Kidney epithelial cell (primary cell): ENCODE data around the gene GSTM2. TPM values are rescaled to one million over a fixed set of nuclear protein-coding genes. Genes with fewer than 3 reads are reported as not detected.

Experiments
- DNase-seq: peaks from one replicate; pipeline ENCODE4 v3.0.0-alpha.2; 2010; ENCODE audit warnings: low read depth
- H3K27me3 ChIP-seq: 2 replicates; pipeline ENCODE4 v1.6.0; 2011; ENCODE audit warnings: low read length; ENCODE audit not compliant: control insufficient read depth, insufficient read depth
- H3K36me3 ChIP-seq: 2 replicates; pipeline ENCODE4 v1.5.1; 2011; ENCODE audit warnings: low read length; ENCODE audit not compliant: control insufficient read depth, insufficient read depth
- H3K4me3 ChIP-seq: 2 replicates; pipeline ENCODE4 v1.5.1; 2011; ENCODE audit warnings: low read depth, mild to moderate bottlenecking, control low read depth, low read length
- total RNA-seq: library from RNA; depleted of rRNA; stranded (reverse); fragments of >200 nt; gene quantifications from 2 replicates; pipeline ENCODE4 v1.2.3, GENCODE V29; 2015
- TF ChIP-seq, protein P1 (sequence below): IDR thresholded peaks from 2 replicates; pipeline ENCODE4 v1.5.1; 2011; ENCODE audit warnings: mild to moderate bottlenecking, moderate library complexity, low read length, control low read depth, inconsistent platforms; ENCODE audit not compliant: insufficient read depth, poor library complexity, severe bottlenecking

The GSTM2 gene
- total RNA-seq, 1 donor from 2014 or later, result 3.8 TPM

DNA sequence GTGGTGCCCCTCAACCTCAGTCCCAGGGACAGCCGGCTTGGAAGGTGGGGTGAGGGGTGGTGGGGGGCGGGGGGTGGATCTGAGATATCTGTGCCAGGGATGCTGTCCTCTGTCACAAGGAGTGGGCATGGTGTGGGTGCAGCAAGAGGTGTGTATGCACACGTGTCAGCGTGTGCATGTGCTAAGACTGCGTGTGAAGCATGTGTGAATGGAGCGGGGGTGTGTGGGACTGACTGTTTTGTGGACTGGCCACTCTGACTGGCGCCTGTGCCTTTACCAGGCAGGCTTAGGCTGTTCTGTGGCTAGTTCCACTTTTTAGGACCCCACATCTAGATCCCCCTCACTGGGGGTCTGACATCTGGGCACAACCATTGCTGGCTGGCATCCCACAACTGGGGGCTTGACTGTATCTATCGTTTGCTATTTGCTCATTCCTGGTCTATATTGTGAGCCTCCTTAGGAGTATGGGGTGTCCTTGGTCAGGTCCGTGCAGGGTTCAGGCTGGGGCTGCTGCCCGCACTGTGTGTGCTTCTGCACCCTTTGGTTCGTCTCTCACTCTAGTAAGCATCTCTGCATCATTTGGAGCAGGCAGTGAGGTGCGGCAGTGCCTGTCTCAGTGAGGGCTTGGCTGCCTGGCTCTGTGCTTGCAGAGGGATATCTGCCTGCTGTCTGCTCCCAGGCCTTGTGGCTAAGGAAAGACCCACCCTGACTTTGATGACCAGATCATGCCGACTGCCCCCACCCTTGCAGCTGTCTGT, 46.3 kb upstream of the GSTM2 start:
- H3K36me3 ChIP-seq, result no peaks in the 10 kb centered on the region
- H3K27me3 ChIP-seq, result no peaks in the 10 kb centered on the region
- H3K4me3 ChIP-seq, result peak overlapping the region; percentile 96
- no peak for DNase-seq
- TF ChIP-seq, protein P1, sequence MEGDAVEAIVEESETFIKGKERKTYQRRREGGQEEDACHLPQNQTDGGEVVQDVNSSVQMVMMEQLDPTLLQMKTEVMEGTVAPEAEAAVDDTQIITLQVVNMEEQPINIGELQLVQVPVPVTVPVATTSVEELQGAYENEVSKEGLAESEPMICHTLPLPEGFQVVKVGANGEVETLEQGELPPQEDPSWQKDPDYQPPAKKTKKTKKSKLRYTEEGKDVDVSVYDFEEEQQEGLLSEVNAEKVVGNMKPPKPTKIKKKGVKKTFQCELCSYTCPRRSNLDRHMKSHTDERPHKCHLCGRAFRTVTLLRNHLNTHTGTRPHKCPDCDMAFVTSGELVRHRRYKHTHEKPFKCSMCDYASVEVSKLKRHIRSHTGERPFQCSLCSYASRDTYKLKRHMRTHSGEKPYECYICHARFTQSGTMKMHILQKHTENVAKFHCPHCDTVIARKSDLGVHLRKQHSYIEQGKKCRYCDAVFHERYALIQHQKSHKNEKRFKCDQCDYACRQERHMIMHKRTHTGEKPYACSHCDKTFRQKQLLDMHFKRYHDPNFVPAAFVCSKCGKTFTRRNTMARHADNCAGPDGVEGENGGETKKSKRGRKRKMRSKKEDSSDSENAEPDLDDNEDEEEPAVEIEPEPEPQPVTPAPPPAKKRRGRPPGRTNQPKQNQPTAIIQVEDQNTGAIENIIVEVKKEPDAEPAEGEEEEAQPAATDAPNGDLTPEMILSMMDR, result no peak

DNA sequence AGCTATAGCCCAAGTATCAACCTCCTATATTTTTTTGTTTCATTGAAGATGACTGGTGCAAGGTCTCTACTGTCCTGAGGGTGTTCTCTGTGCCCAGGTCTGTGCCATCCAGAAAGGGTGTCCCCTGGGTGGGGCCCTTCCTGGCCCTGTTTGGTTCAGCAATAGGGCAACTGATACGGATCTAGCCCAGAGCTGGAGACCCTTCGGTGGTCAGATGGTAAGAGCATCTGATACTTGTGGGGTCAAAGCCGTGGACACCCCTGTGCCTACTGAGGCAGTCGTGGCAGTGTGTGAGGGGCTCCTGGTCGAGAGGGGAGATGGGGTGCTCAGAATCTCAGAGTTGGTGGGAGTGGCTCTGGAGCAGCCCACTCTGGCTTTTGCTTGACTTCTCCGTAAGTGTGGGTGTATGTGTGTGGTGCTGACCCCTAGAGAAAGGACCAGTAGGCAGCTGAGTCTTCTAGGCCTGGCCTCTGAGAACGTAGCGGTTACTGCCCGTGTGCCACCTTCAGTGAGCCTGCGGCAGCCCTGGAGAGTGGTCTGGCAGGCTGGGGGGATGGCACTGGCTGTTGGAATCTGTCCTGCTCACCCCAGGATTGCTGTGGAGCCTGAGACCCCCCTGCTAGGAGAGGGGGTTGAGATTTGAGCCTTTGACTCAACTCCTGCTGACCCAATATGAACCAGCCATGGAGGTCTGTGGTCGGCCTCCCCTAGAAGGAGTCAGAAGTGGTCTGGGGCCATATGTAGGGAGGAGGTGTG, 45.5 kb upstream of the GSTM2 start:
- peaks cover 1% of the 10 kb centered on the region for H3K36me3 ChIP-seq
- H3K4me3 ChIP-seq, result no peak overlapping the region
- no peaks in the 10 kb centered on the region for H3K27me3 ChIP-seq
- TF ChIP-seq, protein P1, result no peak
- DNase-seq, result no peak

DNA sequence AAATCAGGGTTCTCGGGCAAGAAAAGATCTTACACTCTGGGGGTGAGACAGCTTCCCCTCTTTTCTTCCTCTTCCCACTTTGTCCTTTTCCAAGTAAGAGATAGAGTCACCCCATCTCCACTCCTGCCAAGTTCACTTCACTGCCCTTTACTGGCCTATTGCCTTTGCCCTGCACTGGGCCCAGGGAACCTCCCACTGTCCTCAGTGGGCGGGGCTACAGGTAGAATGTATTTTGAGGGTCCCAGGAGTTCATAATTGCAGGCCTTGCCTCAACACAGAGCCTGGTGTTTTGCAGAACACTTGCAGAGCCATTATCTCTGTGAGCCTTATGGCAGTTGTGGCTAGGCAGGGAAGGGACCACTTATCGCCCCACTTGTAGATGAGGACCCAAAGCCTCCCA, 45.0 kb upstream of the GSTM2 start:
- TF ChIP-seq, protein P1, result no peak
- Histone ChIP-seq H3K36me3 (peaks cover 4% of the 10 kb centered on the region), H3K4me3 (no peak overlapping the region), H3K27me3 (no peaks in the 10 kb centered on the region)
- DNase-seq, result no peak

DNA sequence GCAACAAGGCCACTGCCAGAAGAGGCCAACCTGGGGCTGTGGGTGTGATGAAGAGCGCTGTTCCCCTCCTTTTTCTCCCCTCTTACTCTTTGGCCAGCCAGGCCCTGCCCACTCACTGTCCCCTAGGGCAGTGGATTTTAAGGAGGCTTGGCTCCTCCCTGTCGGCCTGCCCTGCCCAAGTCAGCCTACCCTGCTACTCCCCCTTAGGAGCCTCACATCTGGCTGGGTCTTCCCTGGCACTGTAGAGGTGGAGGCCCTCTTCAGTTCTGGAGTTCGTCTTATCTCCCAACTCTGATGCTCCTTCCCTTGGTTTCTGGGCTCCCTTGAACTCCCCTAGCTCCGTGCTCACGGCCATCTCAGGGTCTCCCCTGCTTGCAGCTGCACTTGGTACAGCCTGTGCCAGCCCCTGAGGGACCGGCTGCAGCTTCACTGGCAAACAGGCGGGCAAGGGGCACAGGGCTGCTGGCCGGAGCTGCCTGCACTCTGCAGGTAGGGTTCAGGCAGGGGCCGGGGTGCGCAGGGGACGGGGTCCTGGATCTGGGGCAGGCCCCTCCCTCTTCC, 44.2 kb upstream of the GSTM2 start:
- TF ChIP-seq, protein P1, result no peak
- DNase-seq, result no peak

DNA sequence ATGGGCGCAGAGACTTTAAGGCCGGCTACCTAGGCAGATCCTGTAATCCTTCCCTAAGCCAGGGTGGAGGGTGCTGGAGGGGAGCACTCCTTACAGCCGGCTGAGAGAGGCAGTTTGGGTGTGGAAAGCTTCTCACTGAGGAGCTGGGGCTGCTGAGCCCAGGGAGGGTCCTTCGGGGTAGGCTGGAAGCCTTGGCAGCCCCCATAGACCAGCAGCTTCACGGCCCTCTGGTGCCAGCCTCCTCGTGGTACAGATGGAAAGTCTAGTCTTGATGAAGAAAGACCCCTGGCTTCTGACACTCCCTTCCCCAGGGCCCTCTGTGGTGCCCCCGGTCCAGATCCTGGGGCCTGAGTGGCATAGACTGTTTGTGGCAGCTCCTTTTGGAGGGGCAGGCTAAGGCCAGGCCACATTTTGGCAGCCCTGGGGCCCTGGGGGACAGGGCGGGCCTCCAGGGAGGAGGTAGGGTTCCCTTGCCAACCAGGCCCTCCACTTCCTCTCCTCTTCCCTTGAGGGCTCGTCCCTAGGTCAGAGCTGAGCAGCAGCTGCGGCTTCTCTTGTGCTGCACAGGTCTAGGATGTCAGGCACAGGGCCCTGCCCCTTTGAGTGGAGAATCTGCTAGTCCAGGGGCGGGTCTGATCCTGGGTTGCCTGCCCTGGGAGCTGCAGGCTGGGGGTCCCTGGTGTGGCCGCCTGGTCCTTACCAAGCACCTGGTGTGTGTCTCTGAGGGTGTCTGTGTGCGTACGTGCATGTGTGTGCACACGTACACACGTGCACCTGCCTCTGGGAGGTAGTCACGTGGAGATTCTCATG, 43.5 kb upstream of the GSTM2 start:
- H3K4me3 ChIP-seq, result no peak overlapping the region
- no peak for DNase-seq
- TF ChIP-seq, protein P1, result no peak
- no peaks in the 10 kb centered on the region for H3K27me3 ChIP-seq
- peaks cover 9% of the 10 kb centered on the region for H3K36me3 ChIP-seq

More for the DNA sequence above, 44.2 kb upstream of the GSTM2 start:
- H3K27me3 ChIP-seq, result no peaks in the 10 kb centered on the region
- H3K4me3 ChIP-seq, result no peak overlapping the region
- peaks cover 4% of the 10 kb centered on the region for H3K36me3 ChIP-seq
